HPDE6-E6E7 (cell line): ENCODE data around the gene ANKRD34B.

ENCODE experiments used
- DNase-seq: peaks from one replicate; pipeline ENCODE4 v3.0.0; 2011; ENCODE audit warnings: missing footprints; ENCODE audit errors: extremely low spot score

ANKRD34B gene

GRCh38 chr5:80569086-80569960 lies 757 bp downstream of the ANKRD34B start:
- DNase-seq, result no peak

GRCh38 chr5:80568251-80568650 lies 1.8 kb downstream of the ANKRD34B start:
- no peak for DNase-seq

GRCh38 chr5:80566711-80567259 lies 3.3 kb downstream of the ANKRD34B start:
- no peak for DNase-seq

GRCh38 chr5:80565330-80565729 lies 4.8 kb downstream of the ANKRD34B start:
- DNase-seq, result no peak

GRCh38 chr5:80559244-80559643 lies 10.8 kb downstream of the ANKRD34B start:
- DNase-seq, result no peak

- DNase-seq, result no peak
Observed at GRCh38 chr5:80555099-80555498, 15.0 kb downstream of the ANKRD34B start.

GRCh38 chr5:80554646-80555045 lies 15.4 kb downstream of the ANKRD34B start:
- DNase-seq, result no peak

GRCh38 chr5:80541392-80541791 lies 28.7 kb downstream of the ANKRD34B start:
- DNase-seq, result no peak

GRCh38 chr5:80540691-80541090 lies 29.4 kb downstream of the ANKRD34B start:
- DNase-seq, result no peak

- peak; percentile 76 for DNase-seq
Observed at GRCh38 chr5:80516826-80517225, 53.3 kb downstream of the ANKRD34B start.

GRCh38 chr5:80509362-80509761 lies 60.7 kb downstream of the ANKRD34B start:
- DNase-seq, result no peak

GRCh38 chr5:80508844-80509243 lies 61.2 kb downstream of the ANKRD34B start:
- no peak for DNase-seq

GRCh38 chr5:80507663-80508062 lies 62.4 kb downstream of the ANKRD34B start:
- no peak for DNase-seq
